Smooth muscle cell (in vitro differentiated cells): ENCODE results near the gene DISC1. TPM values are rescaled to one million over a fixed set of nuclear protein-coding genes. Genes with fewer than 3 reads are reported as not detected.
"Not testable (repeated sequence)": the region's sequence is repeated elsewhere in the genome, so short reads cannot be mapped to it uniquely, and the experiment has no call there.

Source experiments
- DNase-seq: peaks from one replicate; lab custom pipeline; 2025; ENCODE audit not compliant: unreplicated experiment; lab: John Stamatoyannopoulos, UW
- H2AFZ ChIP-seq: fragments of 200-600 bp; sonication (generic); 2 replicates; pipeline ENCODE4 v1.6.0; 2016; ENCODE audit warnings: antibody characterized with exemption, low read depth, mild to moderate bottlenecking
- H3F3A ChIP-seq: fragments of 200-600 bp; sonication (generic); 2 replicates; pipeline ENCODE4 v1.6.0; 2017; ENCODE audit warnings: antibody characterized with exemption, low read depth
- H3K27ac ChIP-seq: fragments of 200-600 bp; sonication (generic); 2 replicates; pipeline ENCODE4 v1.5.1; 2016; ENCODE audit warnings: low read depth, mild to moderate bottlenecking
- H3K27me3 ChIP-seq: fragments of 200-600 bp; sonication (generic); 2 replicates; pipeline ENCODE4 v1.6.1; 2016; ENCODE audit warnings: low read depth, mild to moderate bottlenecking
- H3K36me3 ChIP-seq: fragments of 200-600 bp; sonication (generic); 2 replicates; pipeline ENCODE4 v1.5.1; 2016; ENCODE audit warnings: low read depth
- H3K4me1 ChIP-seq: fragments of 200-600 bp; sonication (generic); 2 replicates; pipeline ENCODE4 v1.5.1; 2016; ENCODE audit warnings: low read depth
- H3K4me2 ChIP-seq: fragments of 200-600 bp; sonication (generic); 2 replicates; pipeline ENCODE4 v1.6.0; 2016; ENCODE audit warnings: mild to moderate bottlenecking
- H3K4me3 ChIP-seq: fragments of 200-600 bp; sonication (generic); 2 replicates; pipeline ENCODE4 v1.5.1; 2016; ENCODE audit warnings: mild to moderate bottlenecking
- H3K79me2 ChIP-seq: fragments of 200-600 bp; sonication (generic); 2 replicates; pipeline ENCODE4 v1.6.0; 2016; ENCODE audit warnings: low read depth, mild to moderate bottlenecking
- H3K9ac ChIP-seq: fragments of 200-600 bp; sonication (generic); 2 replicates; pipeline ENCODE4 v1.6.0; 2016; ENCODE audit warnings: low read depth
- H3K9me3 ChIP-seq: fragments of 200-600 bp; sonication (generic); replicated peaks from 2 replicates; pipeline ENCODE4 v1.5.1; 2016; ENCODE audit warnings: low read depth
- H4K20me1 ChIP-seq: fragments of 200-600 bp; sonication (generic); 2 replicates; pipeline ENCODE4 v1.6.0; 2016; ENCODE audit warnings: low read depth
- CTCF ChIP-seq: fragments of 200-600 bp; sonication (generic); IDR thresholded peaks from 2 replicates; pipeline ENCODE4 v1.5.1; 2017; ENCODE audit warnings: borderline replicate concordance, mild to moderate bottlenecking, antibody characterized with exemption; ENCODE audit not compliant: insufficient read depth, poor library complexity, severe bottlenecking
- WGBS: methylation state at CpG from one replicate; pipeline ENCODE4 v1.1.7; 2016; ENCODE audit warnings: low lambda C conversion rate; 5-methylcytosine and 5-hydroxymethylcytosine counted together
- polyA plus RNA-seq: library from polyadenylated mRNA; unstranded; fragments of >200 nt; fragmentation: Nextera tagmentation; extraction: Ambion mirVana; gene quantifications from 2 replicates; pipeline ENCODE4 v1.2.1, GENCODE V29; 2016
- total RNA-seq: library from RNA; depleted of rRNA; stranded (reverse); fragments of >200 nt; gene quantifications from 2 replicates; pipeline ENCODE4 v1.2.3, GENCODE V29; 2014

DISC1 gene
- total and polyA plus RNA-seq, 2 experiments from 2014 or later = 0.89 to 4.3 TPM

- no peaks in the 10 kb centered on the region for H3K27me3 ChIP-seq
- no peak for DNase-seq
- no peaks in the 10 kb centered on the region for H3K36me3 ChIP-seq
- no peaks in the 10 kb centered on the region for H4K20me1 ChIP-seq
- no peaks in the 10 kb centered on the region for H3F3A ChIP-seq
- WGBS = 74% methylated on average over 1 of the region's 1 CpG
- H3K4me3 ChIP-seq = no peak overlapping the region
- no peak overlapping the region for H3K9ac ChIP-seq
- H3K4me2 ChIP-seq = no peak overlapping the region
- H3K9me3 ChIP-seq = no peaks in the 10 kb centered on the region
- TF ChIP-seq CTCF = no peak
- H3K27ac ChIP-seq = no peak overlapping the region
- peaks cover 3% of the 10 kb centered on the region for H3K4me1 ChIP-seq
- peaks cover 7% of the 10 kb centered on the region for H3K79me2 ChIP-seq
- H2AFZ ChIP-seq = no peak overlapping the region
These were observed 13.2 kb downstream of the DISC1 start for GRCh38 chr1:231639819-231640218.

GRCh38 chr1:231641444-231641843 lies 14.9 kb downstream of the DISC1 start:
- H3K4me1 ChIP-seq, H3K27me3 ChIP-seq, H3K36me3 ChIP-seq, H3K9ac ChIP-seq, H3K4me2 ChIP-seq, H3K27ac ChIP-seq, H3K4me3 ChIP-seq, H3F3A ChIP-seq, H4K20me1 ChIP-seq, H3K79me2 ChIP-seq, DNase-seq, H2AFZ ChIP-seq, H3K9me3 ChIP-seq: not testable (repeated sequence)
- WGBS = 90% methylated on average over 9 of the region's 9 CpGs

DNA sequence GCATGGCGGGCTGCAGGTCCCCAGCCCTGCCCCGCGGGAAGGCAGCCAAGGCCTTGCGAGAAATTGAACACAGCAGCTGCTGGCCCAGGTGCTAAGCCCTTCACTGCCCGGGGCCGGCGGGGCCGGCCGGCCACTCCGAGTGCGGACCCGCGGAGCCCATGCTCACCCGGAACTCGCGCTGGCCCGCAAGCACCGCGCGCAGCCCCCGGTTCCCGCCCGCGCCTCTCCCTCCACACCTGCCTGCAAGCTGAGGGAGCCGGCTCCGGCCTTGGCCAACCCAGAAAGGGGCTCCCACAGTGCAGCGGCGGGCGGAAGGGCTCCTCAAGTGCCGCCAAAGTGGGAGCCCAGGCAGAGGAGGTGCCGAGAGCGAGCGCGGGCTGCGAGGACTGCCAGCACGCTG lies 15.5 kb downstream of the DISC1 start:
- not testable (repeated sequence) for H4K20me1 ChIP-seq, H3K79me2 ChIP-seq, H3K9ac ChIP-seq, H3K4me2 ChIP-seq, H3K27me3 ChIP-seq, H3K4me1 ChIP-seq, H3K4me3 ChIP-seq, H2AFZ ChIP-seq, H3F3A ChIP-seq, H3K9me3 ChIP-seq, H3K27ac ChIP-seq, DNase-seq, H3K36me3 ChIP-seq
- 95% methylated on average over 21 of the region's 36 CpGs for WGBS

GRCh38 chr1:231642618-231643017 lies 16.0 kb downstream of the DISC1 start:
- Histone ChIP-seq H3K4me1 (no peaks in the 10 kb centered on the region), H4K20me1 (no peaks in the 10 kb centered on the region), H3K79me2 (peaks cover 7% of the 10 kb centered on the region), H3K27me3 (no peaks in the 10 kb centered on the region), H3F3A (no peaks in the 10 kb centered on the region), H3K4me3 (no peak overlapping the region), H3K9me3 (no peaks in the 10 kb centered on the region), H2AFZ (no peak overlapping the region), H3K27ac (no peak overlapping the region), H3K4me2 (no peak overlapping the region), H3K36me3 (no peaks in the 10 kb centered on the region), H3K9ac (no peak overlapping the region)
- 83% methylated on average over 2 of the region's 2 CpGs for WGBS
- no peak for DNase-seq
- TF ChIP-seq CTCF = no peak
